Amniotic epithelial cell (primary cell): ENCODE results near the gene ACHE.

Experiments
- DNase-seq: peaks from one replicate; pipeline ENCODE4 v3.0.0-alpha.2; 2010; ENCODE audit warnings: low read depth

ACHE gene

GRCh38 chr7:100896732-100897608 is 1.3 kb upstream of the ACHE start:
- DNase-seq = no peak

GRCh38 chr7:100895956-100896731 is 456 bp upstream of the ACHE start:
- DNase-seq = no peak

GRCh38 chr7:100894860-100895700 is 608 bp downstream of the ACHE start:
- no peak for DNase-seq

DNA sequence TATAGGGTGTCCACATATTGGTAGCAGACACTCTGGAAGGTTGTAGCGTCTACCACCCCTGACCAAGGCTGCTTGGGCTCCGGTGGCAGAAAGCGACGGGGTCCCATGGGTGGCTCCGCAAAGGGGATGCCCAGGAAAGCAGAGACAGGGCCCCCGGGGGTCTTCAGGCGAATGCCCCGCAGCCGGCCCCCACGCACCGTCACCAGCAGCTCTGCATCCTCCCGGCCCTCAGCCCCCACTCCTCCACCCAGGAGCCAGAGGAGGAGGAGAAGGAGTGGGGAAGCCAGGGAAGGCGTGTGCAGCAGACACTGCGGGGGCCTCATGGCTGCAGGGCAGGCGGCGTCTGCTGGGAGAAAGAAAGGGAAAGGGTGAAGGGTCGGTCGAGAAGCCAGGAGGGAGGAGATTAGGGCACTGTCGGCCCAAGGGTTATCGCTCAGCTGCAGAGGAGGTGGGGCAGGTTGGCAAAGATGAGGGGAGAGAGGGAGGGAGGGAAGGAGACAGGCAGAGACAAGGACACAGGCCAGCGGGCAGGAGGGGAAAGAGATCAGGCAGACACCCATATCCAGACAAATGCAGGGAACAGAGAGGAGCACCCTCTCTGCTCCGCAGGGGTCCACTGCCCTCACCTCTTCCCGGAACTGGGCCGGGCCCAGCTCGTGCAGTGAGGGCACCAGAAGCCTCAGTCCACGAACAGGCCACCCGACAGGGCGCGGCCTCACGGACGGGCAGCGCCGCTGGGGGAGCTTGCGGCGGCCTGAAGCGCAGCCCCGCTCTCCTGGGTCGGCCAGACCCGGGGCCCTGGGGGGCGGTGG is 1.6 kb downstream of the ACHE start:
- DNase-seq = no peak

GRCh38 chr7:100893318-100893895 is 2.3 kb downstream of the ACHE start:
- DNase-seq = no peak

DNA sequence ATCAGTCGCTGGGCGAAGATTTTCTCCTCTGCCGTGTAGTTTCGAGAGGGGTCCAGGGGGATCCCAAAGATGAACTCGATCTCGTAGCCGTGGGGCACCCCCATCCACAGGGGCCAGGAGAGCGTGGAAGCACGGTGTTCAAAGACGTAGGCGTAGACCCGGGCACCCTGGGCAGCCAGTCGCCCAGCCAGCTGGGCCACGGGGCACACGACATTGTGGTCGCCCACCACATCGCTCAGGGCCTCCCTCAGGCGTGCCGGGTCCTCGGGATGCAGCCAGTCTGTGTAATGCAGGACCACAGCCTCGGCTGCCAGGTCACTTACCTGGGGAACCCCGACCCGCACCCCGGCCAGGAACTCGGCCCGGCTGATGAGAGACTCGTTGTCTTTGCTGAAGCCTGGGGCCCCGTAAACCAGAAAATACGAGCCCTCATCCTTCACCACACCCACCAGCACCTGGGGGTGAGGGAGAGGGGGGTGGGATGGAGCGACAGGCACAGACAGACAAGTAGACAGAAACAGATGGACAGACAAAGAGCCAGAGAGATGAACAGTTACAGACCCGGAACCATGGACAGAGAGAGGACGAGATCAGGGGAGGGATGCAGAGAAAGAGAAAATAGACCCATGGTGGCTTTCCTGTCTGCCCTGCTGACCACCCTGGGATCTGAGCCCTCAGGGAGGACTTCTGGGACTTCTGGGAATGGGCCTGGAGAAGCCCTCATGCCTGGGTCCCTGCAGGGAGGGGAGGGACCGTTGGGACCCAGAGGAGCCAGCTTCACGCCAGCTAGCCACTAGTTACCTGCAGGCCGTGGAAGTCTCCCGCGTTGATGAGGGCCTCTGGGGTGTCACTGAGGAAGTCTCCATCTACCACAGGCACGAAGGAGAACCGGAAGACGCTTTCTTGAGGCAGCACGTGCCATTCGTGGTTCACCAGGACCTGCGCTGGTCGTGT is 3.0 kb downstream of the ACHE start:
- no peak for DNase-seq

GRCh38 chr7:100891568-100892247 is 4.0 kb downstream of the ACHE start:
- peak; percentile 31 for DNase-seq

GRCh38 chr7:100890653-100891567 is 4.8 kb downstream of the ACHE start:
- DNase-seq = no peak

GRCh38 chr7:100888988-100889750 is 6.5 kb downstream of the ACHE start, which contains the start of gene UFSP1:
UFSP1 (minus strand) TSS chr7:100889715; CDS start chr7:100889271, 444 bp downstream.
- no peak for DNase-seq

GRCh38 chr7:100888291-100888987 is 7.2 kb downstream of the ACHE start:
- no peak for DNase-seq

DNA sequence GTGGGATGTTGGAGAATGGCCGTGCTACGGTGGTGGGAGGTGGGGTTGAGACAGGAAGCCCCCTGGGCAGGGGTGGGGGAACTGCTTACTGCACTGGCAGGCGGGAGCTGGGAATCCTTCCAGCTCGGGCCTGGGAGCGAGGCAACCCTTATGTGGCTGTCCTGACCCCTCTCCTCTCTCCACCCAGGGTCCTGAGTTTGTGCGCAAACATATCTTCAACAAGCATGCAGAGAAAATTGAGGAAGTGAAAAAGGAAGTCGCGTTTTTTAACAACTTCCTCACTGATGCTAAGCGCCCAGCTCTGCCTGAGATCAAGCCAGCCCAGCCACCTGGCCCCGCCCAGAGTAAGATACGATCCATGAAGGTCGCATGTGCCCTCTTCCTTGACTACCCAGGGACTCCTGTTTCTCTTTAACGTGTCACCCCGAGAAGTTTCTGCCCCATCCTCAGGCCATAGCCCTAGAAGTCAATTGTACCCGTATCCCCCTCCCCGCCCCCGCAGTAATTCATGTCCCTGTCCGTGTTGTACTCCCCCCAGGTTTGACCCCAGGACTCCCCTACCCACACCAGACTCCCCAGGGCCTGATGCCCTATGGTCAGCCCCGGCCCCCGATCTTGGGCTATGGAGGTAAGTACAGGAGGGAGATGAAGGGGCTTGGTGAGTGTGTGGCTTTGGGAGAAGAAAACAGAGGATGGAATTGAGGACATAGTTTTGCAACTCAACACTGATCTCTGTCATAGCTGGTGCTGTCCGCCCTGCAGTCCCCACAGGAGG is 8.0 kb downstream of the ACHE start:
- DNase-seq = no peak

DNA sequence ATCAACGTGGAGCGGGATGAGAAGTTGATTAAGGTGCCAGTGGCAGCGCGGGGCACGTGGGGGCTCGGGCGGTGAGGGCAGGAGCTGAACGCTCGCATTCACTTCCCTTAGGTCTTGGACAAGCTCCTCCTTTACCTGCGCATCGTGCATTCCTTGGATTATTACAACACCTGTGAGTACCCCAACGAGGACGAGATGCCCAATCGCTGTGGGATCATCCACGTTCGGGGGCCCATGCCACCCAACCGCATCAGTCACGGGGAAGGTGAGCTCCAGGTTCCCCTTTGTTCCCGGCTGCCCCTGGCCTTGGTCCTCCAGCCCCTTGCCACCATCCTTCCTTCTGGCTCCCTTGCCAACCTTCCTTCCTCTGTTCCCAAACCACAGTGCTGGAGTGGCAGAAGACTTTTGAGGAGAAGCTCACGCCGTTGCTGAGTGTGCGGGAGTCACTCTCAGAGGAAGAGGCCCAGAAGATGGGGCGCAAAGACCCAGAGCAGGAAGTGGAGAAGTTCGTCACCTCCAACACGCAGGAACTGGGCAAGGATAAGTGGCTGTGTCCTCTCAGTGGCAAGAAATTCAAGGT is 8.7 kb downstream of the ACHE start:
- no peak for DNase-seq

DNA sequence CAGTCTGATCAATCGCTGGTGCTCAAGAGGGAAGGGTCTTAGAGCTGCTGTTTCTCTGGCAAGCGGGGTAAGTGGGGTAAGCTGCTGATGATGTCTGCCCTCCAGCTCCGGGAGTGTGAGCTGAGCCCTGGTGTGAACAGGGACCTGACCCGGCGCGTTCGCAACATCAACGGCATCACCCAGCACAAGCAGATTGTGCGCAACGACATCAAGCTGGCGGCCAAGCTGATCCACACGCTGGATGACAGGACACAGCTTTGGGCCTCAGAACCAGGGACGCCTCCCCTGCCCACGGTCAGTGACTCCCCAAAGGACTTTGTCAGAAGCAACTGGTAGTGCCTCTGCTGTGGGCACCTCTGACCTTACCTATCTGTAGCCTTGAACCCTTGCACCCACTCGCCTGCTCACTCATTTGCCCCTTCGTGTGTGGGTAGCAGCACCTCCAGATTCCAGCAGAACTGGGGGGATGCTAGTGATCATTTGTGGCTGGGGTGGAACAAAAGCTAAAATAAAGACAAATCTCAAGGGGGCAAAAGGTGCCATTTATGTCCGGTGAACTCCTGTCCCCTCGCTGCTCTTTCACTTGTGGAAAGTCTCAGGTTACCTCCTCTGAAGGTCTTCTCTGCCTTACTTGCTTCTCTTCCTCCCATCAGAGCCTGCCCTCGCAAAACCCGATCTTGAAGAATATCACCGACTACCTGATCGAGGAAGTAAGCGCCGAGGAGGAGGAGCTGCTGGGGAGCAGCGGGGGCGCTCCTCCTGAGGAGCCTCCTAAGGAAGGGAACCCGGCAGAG is 9.3 kb downstream of the ACHE start:
- no peak for DNase-seq

GRCh38 chr7:100885440-100886141 is 10.1 kb downstream of the ACHE start:
- DNase-seq = no peak
